Upper lobe of right lung (tissue), 1 donor: ENCODE data around the gene SMARCA2. TPM values are rescaled to one million over a fixed set of nuclear protein-coding genes. Genes with fewer than 3 reads are reported as not detected.

ENCODE experiments used
- ATAC-seq: fragments of 200-7000 bp; cut with Tn5 transposase; one replicate; pipeline ENCODE4 v1.9.1; 2020; ENCODE audit warnings: mild to moderate bottlenecking, moderate library complexity
- DNase-seq: peaks from one replicate; pipeline ENCODE4 v3.0.0-alpha.2; 2020
- H3K27ac ChIP-seq: fragments of 200-600 bp; one replicate; pipeline ENCODE4 v1.8.0; 2022
- H3K27me3 ChIP-seq: fragments of 200-600 bp; one replicate; pipeline ENCODE4 v1.8.0; 2022; ENCODE audit warnings: mild to moderate bottlenecking
- H3K36me3 ChIP-seq: fragments of 200-600 bp; one replicate; pipeline ENCODE4 v1.8.0; 2022
- H3K4me1 ChIP-seq: fragments of 200-600 bp; one replicate; pipeline ENCODE4 v1.8.0; 2022
- H3K4me3 ChIP-seq: fragments of 200-600 bp; one replicate; pipeline ENCODE4 v1.8.0; 2022; ENCODE audit warnings: mild to moderate bottlenecking
- H3K9me3 ChIP-seq: fragments of 200-600 bp; one replicate; pipeline ENCODE4 v1.8.0; 2022
- CTCF ChIP-seq: fragments of 200-600 bp; IDR thresholded peaks from one replicate; pipeline ENCODE4 v1.8.0; 2022; ENCODE audit warnings: antibody characterized with exemption
- intact Hi-C: fragments of 100-400 bp; cut with DNase I; formaldehyde crosslinking; loops from one replicate; pipeline ENCODE4 v1.11.0; 2022
- total RNA-seq: library from RNA; stranded (reverse); fragmentation: NEBNext Ultra II Directional; extraction: Animal tissue kit (Norgen Biotek cat#: 25700); gene quantifications from one replicate; pipeline ENCODE4 v1.2.1, GENCODE V29; 2021
- donor health status: DM: no; HTN: yes; CAD: no; lungs with severe emphysema.

The SMARCA2 gene
- total RNA-seq, 1 donor from 2014 or later = 147 TPM

DNA sequence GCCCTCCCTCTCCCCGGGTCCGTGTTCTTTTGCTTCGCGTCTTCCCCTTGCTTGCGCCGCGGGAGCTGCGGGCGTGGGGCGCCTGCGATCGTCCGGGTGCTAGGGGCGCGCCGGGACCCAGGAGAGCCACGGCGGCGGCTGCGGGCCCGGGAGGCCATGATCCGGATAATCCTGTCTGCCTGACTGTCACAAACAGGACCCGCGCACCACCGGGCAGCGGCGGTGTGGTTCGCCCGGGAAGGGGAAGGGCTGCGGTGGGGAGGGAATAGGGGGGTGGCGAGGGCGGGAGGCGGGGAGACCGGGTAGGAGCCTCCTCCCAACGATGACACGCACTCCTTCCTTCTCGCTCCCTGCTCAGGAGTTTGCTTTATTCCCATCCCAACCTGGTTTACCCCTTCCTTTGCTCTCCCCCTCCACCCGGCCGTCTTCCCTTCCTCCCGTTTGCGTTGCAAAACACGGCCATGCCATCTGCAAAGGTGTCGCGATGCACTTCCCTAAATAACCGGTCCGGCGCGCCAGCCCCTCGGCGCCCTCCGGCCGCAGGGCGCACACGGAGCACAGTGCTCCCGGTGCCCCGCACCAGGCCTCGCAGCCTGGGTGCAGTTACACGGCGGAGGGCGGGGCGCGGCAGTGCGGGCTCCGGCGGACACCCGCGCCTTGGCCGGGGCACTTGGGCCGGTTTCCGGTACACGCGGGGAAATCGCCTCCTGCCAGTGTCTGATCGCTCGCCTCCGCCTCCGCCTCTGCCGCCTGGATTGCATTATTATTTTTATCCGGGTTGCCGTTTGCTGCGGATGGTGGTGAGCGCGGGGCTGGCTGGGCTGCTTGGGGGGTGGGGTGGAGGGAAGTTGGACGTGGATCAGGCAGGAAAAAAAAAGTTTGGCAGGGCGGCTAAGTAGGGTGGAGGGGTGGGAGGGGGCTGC, 1.5 kb downstream of the SMARCA2 start:
- peak overlapping the region; percentile 95 for H3K27ac ChIP-seq
- intact Hi-C loops = no loop called here
- peak overlapping the region; percentile 78 for H3K4me3 ChIP-seq
- H3K27me3 ChIP-seq = no peaks in the 10 kb centered on the region
- peak; percentile 59 for ATAC-seq
- TF ChIP-seq CTCF = no peak
- peak; percentile 90 for DNase-seq
- no peaks in the 10 kb centered on the region for H3K36me3 ChIP-seq
- peaks cover 36% of the 10 kb centered on the region for H3K4me1 ChIP-seq
- H3K9me3 ChIP-seq = no peaks in the 10 kb centered on the region

GRCh38 chr9:2017331-2018161, 2.4 kb downstream of the SMARCA2 start:
- peaks cover 45% of the 10 kb centered on the region for H3K4me1 ChIP-seq
- peak overlapping the region; percentile 78 for H3K4me3 ChIP-seq
- ATAC-seq (peak; percentile 68), DNase-seq (peak; percentile 90)
- H3K9me3 ChIP-seq = no peaks in the 10 kb centered on the region
- no peaks in the 10 kb centered on the region for H3K36me3 ChIP-seq
- H3K27ac ChIP-seq = peak overlapping the region; percentile 95
- no peaks in the 10 kb centered on the region for H3K27me3 ChIP-seq
- intact Hi-C loops = no loop called here
- no peak for TF ChIP-seq CTCF

GRCh38 chr9:2018162-2018643, 3.1 kb downstream of the SMARCA2 start:
- no peaks in the 10 kb centered on the region for H3K36me3 ChIP-seq
- peaks cover 51% of the 10 kb centered on the region for H3K4me1 ChIP-seq
- peak overlapping the region; percentile 95 for H3K27ac ChIP-seq
- ATAC-seq (no peak), DNase-seq (no peak)
- H3K9me3 ChIP-seq = no peaks in the 10 kb centered on the region
- TF ChIP-seq CTCF = no peak
- H3K4me3 ChIP-seq = peak overlapping the region; percentile 78
- intact Hi-C loops = no loop called here
- no peaks in the 10 kb centered on the region for H3K27me3 ChIP-seq

- H3K9me3 ChIP-seq = no peaks in the 10 kb centered on the region
- ATAC-seq = no peak
- peaks cover 59% of the 10 kb centered on the region for H3K4me1 ChIP-seq
- peak overlapping the region; percentile 95 for H3K27ac ChIP-seq
- intact Hi-C loops = no loop called here
- no peaks in the 10 kb centered on the region for H3K27me3 ChIP-seq
- TF ChIP-seq CTCF = no peak
- no peaks in the 10 kb centered on the region for H3K36me3 ChIP-seq
- H3K4me3 ChIP-seq = peak overlapping the region; percentile 78
- DNase-seq = no peak
Observed at GRCh38 chr9:2018764-2019558, 3.8 kb downstream of the SMARCA2 start.

DNA sequence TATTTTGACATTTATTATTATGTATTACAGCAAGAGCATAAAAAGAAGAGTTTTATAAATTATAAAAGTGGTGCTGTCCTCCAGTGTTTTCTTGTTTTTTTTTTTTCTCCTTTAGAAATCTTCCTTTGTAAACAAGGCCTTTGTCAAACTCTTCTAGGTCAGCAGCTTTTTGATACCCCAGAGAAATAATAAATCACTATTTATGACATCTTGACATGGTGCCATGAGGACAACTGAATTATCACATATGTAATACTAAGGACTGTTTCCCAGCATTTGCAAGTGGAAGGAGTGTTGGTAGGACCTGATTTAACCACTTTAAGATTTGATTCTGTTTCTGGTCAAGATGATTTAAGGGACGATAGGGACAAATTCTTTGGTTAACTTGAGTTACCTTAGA, 4.6 kb downstream of the SMARCA2 start:
- Histone ChIP-seq H3K4me3 (no peak overlapping the region), H3K9me3 (no peaks in the 10 kb centered on the region), H3K4me1 (peaks cover 66% of the 10 kb centered on the region), H3K27ac (peak overlapping the region; percentile 95), H3K36me3 (no peaks in the 10 kb centered on the region), H3K27me3 (no peaks in the 10 kb centered on the region)
- no peak for DNase-seq
- TF ChIP-seq CTCF = no peak
- no peak for ATAC-seq
- intact Hi-C loops = no loop called here
